HG03378 (cell line): ENCODE data around the gene SV2B.

ENCODE experiments used
- ATAC-seq: cut with Tn5 transposase; IDR thresholded peaks from one replicate; pipeline ENCODE4 v1.9.1; 2021; ENCODE audit warnings: mild to moderate bottlenecking, moderate library complexity; ENCODE audit not compliant: unreplicated experiment

SV2B gene

DNA sequence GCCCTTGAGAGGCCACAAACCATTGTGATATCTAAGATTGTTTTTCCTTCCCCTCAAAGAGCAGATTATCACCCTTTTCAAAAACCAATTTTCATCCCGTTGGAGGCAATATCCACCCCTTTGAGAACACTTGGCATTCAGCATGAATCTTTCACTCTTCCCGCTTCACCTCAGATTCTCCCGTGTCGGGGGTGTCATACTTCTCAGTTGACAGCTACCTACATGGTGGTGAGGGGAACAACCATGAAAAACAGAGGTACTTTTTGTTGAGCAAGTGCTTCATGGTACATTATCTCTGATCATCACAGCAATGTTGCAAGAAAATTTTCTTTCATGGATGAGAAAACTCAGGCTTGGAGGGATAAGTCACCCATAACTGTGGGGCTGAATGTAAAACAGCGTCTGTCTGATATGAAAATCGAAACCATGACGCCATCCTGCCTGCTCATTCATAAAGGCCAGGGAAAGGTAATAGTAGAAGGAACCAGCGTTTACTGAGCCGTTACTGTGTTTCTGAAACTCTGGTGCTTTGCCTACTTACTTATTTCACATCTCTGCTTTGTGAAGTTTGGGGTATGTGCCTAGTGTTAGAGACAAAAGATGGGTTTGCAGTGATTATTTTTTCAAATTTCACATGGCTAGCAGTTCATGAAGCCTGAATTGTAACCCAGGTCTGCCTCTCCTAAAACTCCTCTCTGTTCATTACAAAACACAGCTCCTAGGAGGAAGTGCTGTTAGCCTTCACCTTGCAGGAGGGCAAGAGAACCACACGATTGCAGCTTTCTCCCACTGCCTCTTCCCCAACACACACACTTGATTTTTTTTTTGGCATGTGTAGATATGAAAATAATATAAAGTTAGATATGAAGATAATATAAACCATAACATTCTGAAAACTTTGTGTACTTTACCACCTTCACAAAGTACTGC lies 35.4 kb downstream of the SV2B start:
- ATAC-seq, result peak; percentile 70

DNA sequence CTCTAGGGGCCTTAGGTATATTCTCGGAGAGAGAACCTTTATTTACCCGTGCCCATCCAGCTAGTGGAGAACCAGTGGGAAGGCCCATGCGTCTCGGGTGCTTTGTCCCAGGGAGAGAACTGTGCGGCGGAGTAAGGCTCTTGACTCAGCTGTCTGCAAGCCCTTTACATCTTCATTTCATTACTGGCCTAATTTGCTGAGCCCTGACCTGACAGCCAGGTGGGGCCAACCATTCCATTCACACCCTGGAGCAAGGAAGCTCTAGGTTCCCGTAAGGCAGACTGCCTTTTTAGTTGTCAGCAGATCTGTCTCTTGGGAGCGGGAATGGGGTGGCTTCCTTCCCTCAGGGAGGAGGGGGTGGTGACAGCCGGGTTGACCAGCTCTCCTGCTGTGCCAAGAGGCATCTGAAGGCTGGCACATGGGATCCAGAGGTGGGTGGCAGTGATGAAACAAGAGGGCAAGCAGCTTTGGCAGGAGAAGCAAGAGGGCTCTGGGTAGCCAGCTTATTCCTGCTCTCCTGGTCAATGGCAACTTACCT lies 36.4 kb downstream of the SV2B start:
- no peak for ATAC-seq

DNA sequence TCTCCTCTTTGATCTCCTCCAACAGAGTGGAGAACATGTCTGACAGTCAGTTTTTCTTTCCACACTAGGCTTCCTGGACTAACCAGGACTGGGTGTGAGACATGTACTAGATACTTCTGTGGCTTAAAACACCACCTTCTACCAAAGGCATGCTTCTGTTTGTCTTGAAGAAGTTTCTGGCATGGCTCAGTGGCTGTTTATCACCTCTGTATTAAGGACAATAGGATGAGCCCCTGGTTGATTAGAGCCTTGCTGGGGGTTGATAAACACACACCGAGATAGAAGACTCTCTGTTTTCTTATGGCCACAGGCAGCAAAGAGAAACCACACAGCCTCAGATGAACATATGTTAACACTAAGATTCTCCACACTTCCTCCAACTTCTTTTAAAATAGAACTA lies 40.5 kb downstream of the SV2B start:
- ATAC-seq, result no peak

DNA sequence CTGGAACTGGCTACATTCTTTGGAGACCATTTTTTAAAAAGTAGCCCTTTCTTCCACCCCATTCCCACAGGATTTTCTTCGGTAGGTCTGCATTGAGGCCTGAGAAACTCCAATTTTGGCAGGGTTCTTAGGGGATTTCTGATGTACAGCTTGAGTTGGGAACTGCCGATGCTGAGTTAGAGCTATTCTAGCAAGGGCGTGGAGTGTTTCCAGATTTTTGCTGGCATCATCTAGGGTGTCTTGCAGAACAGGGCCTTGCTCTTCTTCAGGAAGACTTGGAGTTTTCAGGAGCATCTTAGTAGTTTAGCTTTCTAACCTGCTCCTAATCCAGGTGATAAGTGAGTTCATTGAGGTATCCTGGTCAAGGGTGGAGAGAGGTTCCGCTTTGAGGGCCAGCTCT lies 41.0 kb downstream of the SV2B start:
- ATAC-seq, result no peak

DNA sequence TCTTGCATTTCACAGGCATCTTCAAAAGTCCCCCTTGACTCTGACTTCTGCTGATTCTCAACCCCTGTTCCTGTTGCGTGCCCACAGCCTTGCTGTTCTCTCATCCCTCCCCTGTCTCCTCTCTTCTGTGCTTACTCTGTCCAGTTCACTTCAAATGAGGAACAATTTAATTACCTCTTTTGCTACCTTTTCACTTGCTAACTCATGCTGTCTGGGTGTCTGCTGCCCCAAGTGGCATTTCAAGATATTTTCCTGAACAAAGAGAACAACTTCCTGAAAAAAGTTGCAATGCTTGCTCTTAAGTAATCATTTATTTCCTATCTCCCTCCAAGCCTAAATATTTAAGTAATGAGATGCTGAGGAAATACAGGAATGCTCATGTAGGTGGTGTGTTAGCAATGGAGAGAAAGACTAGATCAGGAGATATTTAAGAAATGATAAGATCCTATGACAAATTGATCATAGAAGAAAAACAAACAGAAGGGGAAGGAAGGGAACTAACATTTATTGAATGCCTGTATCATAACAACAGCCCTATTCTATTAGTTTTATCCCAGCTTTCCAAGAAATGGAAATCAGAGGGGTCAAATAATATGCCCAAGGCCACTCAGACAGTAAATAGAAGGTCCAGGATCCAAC lies 42.2 kb downstream of the SV2B start:
- ATAC-seq, result no peak

DNA sequence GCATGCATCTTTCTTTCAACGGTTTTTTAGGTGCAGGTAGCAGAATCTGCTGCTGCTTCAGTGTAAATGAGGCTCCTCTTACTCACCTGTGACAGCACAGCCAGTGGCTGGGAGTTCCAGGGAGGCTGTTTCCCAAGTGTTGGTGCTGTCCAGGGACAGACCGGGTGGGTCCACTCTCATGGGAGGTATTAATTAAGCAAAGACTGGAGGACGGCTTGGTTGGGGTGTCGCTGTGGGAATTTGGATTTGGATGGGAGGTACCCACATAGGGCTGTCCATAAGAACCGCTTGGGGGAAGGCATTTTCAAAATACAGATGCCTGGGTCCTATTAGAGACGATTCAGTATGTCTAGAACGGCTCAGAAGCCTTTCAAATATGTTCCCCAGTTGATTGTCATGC lies 42.9 kb downstream of the SV2B start:
- no peak for ATAC-seq

DNA sequence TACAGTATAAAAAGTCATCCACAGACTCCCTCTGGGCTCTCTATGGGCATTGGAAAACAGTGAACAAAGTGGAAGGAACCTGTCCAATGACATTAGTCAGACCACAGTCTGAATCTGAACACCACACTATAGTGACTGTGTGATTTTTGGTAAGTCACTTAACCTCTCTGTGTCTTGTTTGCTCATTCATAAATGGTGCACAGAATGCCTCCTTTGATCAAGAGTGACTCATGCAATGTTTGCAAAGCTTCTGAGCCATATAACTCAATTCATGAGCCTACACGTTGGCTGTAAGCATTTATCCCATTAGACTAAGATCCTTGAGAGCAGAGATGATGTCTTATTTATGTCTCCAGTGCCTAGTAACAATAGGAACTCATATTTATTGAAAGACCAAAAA lies 46.7 kb downstream of the SV2B start:
- ATAC-seq, result no peak

DNA sequence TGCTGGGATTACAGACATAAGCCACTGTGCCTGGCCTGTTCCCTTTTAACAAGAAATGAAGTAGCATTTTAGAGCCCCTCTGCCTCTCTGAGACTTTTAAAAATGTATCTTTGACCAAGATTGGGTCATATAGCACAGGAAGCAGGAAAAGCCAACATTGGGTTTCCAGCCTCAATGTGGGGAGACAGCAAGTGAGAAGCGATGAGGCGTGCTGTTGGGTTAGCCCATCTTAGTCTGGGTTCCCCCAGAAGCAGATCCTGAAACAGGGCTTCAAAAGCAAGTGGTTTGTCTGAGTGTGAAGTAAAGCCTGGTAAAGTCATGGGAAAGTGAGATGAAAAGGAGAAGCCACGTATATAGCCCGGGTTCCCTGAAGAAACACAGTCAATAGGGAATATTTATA lies 48.2 kb downstream of the SV2B start:
- no peak for ATAC-seq

DNA sequence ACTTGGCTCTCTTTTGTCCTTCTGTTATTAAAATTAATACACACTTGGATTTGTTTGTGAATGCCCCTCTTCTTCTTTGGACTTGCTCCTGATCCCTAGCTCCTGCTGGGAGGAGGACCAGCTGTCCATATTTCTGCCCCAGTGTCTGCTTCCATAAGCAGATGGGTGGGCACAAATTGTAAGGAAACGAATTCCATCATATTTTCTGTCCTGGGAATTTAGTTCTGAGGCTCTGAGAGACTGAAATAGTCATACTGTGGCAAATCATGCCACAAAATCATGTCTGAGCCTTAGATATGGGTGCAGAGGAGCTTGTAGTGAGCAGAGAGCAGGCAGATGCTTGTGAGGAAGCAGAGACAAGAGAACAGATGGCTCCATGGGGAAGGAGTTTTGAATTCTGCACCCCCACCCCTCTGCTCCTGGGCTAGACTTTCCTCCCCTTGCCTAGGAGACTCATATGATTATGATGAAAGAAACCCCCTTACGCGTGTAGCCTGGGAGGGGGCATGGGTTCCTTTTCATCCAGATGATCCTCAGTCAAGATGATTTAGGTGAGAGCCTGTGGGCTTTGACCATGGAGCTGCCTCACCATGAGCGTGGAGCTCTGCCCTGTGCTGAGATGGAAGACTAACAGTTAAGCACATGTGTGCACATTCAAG lies 50.6 kb downstream of the SV2B start:
- no peak for ATAC-seq

DNA sequence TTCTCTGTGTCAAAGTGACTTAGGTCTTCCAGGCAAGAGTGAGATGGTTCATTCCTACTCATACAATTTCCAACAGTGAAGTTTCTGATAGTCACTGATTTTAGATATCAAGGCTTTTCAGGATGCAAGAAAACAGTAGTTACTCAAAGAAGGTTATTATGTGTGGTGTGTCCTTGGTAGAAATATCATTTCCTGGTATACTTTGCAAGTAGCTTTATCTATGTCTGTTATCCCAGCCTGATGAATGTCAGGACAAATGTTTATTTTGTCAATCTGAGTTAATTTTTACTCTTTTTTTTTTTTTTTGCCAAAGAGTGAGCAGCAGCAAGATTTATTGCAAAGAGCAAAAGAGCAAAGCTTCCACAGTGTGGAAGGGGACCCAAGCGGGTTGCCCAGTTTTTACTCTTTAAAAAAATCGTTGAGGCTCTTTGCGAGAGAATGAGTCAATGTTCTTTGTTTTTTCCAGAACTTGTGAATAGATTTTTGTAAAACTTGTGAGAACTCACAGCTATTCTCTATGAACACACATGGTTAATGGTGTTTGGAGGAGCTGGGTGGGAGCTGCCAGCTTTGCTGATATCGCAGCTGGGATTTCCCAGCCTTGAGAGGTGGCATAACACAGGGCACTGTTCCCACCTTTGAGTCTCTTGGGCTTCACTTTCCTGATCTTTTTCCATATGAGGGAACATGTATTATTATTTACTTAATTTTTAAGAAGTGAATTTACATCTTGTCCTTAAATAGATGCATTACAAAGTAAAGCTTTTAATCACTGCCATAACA lies 51.9 kb downstream of the SV2B start:
- ATAC-seq, result no peak

DNA sequence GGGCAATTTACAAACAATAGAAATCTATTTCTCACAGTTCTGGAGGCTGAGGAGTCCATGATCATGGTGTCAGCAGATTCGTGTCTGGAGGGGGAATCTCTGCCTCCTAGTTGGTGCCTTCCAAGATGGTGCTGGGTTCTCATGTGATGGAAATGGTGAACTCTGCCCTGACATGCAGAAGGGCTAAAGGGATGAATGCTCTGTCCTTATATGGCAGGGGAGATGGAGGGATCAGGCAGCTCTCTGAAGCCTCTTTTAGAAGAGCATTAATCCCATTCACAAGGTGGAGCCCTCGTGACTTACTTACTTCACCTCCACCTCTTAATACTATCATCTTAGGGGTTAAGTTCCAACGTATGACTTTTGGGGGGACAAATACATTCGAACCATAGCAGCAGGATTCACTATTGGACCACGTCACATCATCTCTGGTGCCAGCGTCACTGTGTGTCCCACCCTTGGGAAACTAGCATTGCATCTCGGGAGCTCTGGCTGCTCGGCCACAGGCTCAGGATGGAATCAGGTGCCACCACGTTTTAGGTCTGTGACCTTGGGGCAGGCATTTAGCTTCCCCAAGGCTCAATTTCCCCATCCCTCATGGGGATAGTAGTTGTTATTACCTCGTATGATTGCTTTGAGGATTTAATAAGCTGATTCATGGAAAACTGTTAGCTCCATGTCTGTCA lies 53.0 kb downstream of the SV2B start:
- no peak for ATAC-seq

DNA sequence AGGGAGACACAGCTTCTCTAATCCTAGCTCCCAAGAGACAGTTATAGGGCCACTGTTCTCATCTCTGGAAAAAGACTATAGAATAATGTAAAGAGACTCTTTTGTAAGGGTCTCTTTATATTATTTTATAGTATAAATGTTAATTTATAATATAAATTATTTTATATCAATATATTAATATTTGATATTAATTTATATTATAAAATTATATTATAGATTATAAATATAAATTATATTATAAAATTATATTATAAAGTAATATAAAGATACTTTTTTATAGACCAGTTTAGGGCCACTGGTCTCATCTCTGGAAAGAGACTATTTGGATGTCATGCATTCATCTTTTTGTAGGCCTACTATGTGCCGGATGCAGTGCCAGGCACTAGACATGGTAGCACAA lies 53.9 kb downstream of the SV2B start:
- no peak for ATAC-seq

DNA sequence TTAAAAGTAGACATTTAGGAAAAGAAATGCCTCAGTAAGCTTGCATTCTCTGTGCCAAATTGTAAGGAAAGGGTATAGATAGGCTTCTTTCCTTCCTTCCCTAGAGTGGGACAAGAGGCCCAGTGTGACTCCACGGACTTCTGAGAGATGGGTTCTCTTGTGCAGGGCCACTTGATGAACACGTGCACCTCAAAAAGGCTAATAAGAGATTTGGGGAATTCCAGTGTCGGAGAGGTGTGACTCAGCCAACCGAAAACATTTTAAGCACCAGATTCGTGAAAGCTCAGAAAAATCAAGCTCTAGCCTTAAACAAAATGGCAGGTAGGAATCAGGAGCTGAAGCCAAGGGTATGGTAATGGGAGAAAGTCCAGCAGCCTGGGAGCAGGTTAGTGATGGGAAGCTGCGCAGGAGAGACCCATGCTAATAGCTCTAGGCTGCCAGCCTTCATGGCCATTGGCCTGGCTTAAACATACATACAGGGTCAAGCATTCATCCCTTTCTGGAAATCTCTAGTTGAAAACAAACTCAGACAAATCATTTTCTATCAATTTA lies 56.2 kb downstream of the SV2B start:
- ATAC-seq, result no peak

DNA sequence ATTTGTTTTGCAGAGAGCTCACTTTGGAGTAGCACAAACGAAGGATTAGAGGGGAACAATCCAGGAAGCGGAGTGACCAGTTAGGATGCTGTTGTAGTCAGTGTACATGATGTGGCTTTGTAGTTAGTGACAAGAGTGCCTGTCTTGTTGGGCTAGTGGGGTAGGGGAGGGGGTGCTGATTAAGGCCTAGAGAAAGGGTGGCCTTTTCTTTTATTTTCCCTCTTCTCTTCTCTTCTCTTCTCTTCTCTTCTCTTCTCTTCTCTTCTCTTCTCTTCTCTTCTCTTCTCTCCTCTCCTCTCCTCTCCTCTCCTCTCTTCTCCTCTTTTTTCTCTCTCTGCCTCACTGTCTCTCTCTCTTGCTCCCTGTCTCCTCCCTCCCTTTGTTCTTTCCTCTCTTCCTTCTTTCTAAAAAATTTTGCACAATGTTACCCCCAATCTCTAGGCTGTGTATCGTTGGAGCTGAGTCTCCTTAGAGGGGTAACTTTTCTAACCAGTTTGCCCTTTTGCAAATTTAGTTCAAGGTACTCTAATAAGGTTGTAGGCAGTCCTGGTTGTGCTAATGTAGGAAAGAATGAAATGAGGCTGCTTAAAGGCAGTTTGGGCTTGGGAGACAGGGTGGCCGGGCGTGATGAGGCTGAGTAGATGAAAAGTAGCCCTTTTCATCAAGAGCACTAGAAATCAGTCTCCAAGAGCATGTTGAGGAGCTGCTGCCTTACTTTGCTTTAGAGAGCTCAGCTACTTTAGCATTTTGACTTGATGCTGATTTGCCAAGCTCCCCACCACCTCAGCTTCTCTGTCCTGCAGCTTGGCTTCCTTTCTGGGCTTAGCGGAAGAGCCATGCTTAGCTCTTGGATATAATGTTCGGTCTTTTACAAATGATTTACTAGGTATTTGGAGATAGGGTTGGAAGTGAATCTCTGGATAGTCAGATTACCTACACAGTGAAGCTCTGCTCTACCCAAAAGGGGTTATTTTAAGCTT lies 58.6 kb downstream of the SV2B start:
- ATAC-seq, result no peak

DNA sequence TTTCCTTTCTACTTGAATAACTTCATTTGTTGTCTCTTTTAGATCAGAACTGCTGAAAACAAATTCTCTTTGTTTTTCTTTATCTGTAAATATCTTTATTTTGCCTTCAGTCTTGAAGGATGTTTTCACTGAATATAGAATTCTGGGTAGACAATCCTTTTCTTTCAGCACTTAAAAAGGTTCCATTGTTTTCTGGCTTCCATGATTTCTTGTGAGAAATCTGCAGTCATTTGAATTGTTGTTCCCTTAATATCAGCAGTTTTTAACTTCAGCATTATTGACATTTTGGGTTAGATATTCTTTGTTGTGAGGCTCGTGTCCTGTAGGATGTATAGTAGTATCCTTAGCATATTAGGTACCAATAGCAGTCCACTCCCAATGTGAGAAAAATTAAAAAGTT lies 65.8 kb downstream of the SV2B start:
- ATAC-seq, result no peak

DNA sequence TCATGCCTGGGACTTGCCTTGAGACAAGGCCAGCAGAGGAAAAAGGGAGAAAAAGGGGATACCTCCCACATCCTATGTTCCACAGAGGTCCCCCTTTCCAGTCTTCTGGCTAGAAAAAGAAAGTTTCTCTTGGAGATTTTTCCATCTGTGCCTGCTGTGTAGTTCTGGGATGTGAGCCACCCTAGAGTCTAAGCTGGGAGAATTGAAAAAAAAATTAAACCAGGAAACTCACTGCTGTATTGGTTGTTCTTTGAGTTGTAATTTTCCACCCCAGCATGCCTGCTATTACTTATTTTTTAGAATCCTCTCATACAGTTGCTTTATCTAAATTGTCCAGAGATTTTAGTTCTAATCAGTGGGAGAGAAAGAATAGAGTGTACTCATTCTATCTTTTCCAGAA lies 68.4 kb downstream of the SV2B start:
- ATAC-seq, result no peak

DNA sequence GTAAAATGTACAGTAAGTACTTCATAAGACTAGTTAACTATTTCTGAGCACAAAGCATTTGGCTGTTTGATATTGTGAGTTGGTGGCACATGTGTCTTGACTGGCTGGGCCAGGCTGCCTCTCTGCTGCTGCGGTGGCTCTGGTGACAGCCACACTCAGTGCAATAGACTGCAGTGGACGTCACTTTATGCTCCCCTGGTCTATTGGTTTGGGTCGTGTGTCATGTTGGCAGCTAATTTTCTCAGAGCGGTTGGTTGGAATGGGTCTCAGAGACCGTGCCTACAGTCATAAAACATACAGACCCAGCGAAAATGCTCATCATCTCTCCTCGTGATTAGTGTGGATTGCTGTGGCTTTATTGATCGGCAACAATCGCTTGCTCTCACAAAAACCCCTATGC lies 71.3 kb downstream of the SV2B start:
- no peak for ATAC-seq

DNA sequence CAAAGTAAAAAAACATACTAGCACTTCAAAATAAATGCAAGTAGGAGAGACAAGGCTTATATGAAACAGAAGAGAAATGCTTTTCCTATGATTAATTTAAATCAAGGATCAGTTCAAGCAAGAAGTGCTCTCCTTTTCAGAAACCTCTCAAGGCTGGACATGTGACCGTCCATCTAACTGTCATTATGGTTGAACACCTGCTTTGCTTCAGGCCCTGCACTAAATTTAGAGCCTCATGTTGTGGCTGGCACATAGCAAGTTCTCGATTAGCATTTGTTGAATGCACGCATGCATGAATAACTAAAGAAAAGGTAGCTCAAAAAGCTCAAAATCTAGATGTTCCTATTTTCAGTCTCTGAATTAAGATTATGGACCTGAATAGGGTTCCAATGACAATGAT lies 82.0 kb downstream of the SV2B start:
- ATAC-seq, result no peak

DNA sequence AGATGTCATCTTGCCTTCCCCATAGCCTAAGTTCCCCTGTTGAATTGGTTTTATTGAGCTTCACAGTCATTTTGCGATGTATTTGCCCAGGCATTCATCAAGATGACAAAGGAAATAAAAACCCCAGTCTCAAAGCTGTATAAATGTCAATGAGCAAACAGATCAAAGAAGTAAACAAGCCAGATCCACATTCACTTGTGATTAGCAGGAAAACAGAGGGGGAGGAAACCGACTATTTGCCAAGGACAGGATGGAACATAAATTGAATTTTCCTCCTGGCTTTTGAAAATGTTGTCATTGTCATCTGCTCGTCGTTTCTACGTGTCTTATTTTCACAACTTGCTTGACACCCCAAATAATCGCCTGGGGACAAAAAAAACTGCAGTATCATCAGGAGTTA lies 83.5 kb downstream of the SV2B start:
- ATAC-seq, result no peak
